Hepatocyte (in vitro differentiated cells): ENCODE measurements around the gene TTC1.

Experiments used
- EZH2phosphoT487 ChIP-seq: fragments of 200-600 bp; sonication (generic); IDR thresholded peaks from one replicate; pipeline ENCODE4 v1.6.1; 2018; ENCODE audit warnings: antibody characterized with exemption, mild to moderate bottlenecking, low read depth, moderate library complexity; ENCODE audit not compliant: unreplicated experiment, severe bottlenecking
- TF ChIP-seq, protein P1 (sequence below): fragments of 200-600 bp; sonication (generic); IDR thresholded peaks from 2 replicates; pipeline ENCODE4 v1.5.1; 2016; ENCODE audit warnings: antibody characterized with exemption, mild to moderate bottlenecking; ENCODE audit not compliant: poor library complexity

DNA sequence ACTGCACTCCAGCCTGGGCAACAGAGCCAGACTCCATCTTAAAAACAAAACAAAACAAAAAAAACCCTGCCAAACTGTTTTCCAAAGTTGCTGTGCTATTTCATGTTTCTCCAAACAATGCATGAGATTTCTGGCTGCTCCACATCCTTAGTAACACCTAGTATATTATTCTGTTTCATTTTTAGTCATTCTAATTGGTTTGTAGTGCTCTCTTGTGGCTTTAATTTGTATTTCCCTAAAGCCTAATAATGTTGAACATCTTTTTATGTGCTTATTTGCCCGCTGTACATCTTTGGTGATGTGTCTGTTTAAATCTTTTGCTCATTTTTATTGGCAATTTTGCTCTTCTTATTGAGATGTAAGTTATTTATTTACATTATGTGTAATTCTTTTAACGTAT lies 18.4 kb upstream of the TTC1 start:
- no peak for TF ChIP-seq EZH2phosphoT487
- TF ChIP-seq, protein P1, sequence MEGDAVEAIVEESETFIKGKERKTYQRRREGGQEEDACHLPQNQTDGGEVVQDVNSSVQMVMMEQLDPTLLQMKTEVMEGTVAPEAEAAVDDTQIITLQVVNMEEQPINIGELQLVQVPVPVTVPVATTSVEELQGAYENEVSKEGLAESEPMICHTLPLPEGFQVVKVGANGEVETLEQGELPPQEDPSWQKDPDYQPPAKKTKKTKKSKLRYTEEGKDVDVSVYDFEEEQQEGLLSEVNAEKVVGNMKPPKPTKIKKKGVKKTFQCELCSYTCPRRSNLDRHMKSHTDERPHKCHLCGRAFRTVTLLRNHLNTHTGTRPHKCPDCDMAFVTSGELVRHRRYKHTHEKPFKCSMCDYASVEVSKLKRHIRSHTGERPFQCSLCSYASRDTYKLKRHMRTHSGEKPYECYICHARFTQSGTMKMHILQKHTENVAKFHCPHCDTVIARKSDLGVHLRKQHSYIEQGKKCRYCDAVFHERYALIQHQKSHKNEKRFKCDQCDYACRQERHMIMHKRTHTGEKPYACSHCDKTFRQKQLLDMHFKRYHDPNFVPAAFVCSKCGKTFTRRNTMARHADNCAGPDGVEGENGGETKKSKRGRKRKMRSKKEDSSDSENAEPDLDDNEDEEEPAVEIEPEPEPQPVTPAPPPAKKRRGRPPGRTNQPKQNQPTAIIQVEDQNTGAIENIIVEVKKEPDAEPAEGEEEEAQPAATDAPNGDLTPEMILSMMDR, result peak; percentile 5
